HEK293 (cell line): ENCODE measurements around the gene CNTN2.

Source experiments
- SP2 ChIP-seq: fragments of 450-650 bp; formaldehyde crosslinking; IDR thresholded peaks from 2 replicates; pipeline ENCODE4 v1.5.1; 2016; ENCODE audit warnings: missing biosample characterization, missing genetic modification characterization
- ZNF174 ChIP-seq: fragments of 450-650 bp; formaldehyde crosslinking; IDR thresholded peaks from 2 replicates; pipeline ENCODE4 v1.5.0; 2017; ENCODE audit warnings: missing biosample characterization, mild to moderate bottlenecking, missing genetic modification characterization
- ZNF202 ChIP-seq: fragments of 450-650 bp; formaldehyde crosslinking; IDR thresholded peaks from 2 replicates; pipeline ENCODE4 v1.5.1; 2016; ENCODE audit warnings: missing biosample characterization, missing genetic modification characterization, borderline replicate concordance
- ZNF24 ChIP-seq: fragments of 450-650 bp; formaldehyde crosslinking; IDR thresholded peaks from 2 replicates; pipeline ENCODE4 v1.5.1; 2016; ENCODE audit warnings: missing biosample characterization, missing genetic modification characterization
- ZNF302 ChIP-seq: fragments of 450-650 bp; formaldehyde crosslinking; IDR thresholded peaks from 2 replicates; pipeline ENCODE4 v1.5.1; 2016; ENCODE audit warnings: missing biosample characterization, missing genetic modification characterization, low read depth
- ZNF501 ChIP-seq: fragments of 450-650 bp; formaldehyde crosslinking; IDR thresholded peaks from 2 replicates; pipeline ENCODE4 v1.5.1; 2016; ENCODE audit warnings: missing biosample characterization, missing genetic modification characterization
- ZNF830 ChIP-seq: fragments of 450-650 bp; IDR thresholded peaks from 2 replicates; pipeline ENCODE4 v1.5.0; 2018; ENCODE audit warnings: missing biosample characterization, missing genetic modification characterization, low read depth, mild to moderate bottlenecking, moderate library complexity
- ZNF837 ChIP-seq: fragments of 450-650 bp; formaldehyde crosslinking; IDR thresholded peaks from 2 replicates; pipeline ENCODE4 v1.5.1; 2016; ENCODE audit warnings: missing biosample characterization, missing genetic modification characterization
- TF ChIP-seq, protein P1 (sequence below): fragments of 450-650 bp; formaldehyde crosslinking; IDR thresholded peaks from 2 replicates; pipeline ENCODE4 v1.5.1; 2016; ENCODE audit warnings: missing biosample characterization, missing genetic modification characterization, low read depth
- TF ChIP-seq, protein P2 (sequence below): fragments of 450-650 bp; formaldehyde crosslinking; IDR thresholded peaks from 2 replicates; pipeline ENCODE4 v1.5.1; 2016; ENCODE audit warnings: missing biosample characterization, missing genetic modification characterization

DNA sequence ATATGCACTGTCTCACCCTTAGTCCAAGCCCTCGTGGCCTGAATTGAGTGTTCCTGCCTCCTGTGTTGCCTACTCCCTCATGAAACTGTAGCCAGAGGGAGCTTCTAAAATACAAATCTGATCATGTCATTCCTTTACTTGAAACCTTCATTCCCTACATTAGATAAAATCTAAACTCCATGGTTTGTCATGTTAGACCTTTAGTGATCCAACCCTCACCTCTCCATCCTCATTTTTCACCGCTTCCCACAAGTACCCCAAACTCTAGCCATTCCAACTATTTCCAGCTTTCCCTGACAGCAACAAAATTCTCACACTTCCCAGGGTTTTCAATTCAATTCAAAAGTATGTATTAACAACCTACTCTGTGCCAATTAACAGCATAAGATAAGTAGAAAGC lies 18.3 kb upstream of the CNTN2 start:
- TF ChIP-seq ZNF202 (tag by site-specific recombination) (no peak), ZNF24 (tag by site-specific recombination) (no peak), ZNF830 (tag by site-specific recombination) (no peak), ZNF837 (tag by site-specific recombination) (no peak), SP2 (tag by site-specific recombination) (no peak), ZNF501 (tag by site-specific recombination) (no peak), ZNF174 (tag by site-specific recombination) (no peak), ZNF302 (tag by site-specific recombination) (no peak)
- TF ChIP-seq, protein P1, sequence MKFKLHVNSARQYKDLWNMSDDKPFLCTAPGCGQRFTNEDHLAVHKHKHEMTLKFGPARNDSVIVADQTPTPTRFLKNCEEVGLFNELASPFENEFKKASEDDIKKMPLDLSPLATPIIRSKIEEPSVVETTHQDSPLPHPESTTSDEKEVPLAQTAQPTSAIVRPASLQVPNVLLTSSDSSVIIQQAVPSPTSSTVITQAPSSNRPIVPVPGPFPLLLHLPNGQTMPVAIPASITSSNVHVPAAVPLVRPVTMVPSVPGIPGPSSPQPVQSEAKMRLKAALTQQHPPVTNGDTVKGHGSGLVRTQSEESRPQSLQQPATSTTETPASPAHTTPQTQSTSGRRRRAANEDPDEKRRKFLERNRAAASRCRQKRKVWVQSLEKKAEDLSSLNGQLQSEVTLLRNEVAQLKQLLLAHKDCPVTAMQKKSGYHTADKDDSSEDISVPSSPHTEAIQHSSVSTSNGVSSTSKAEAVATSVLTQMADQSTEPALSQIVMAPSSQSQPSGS (tag by site-specific recombination), result no peak
- TF ChIP-seq, protein P2, sequence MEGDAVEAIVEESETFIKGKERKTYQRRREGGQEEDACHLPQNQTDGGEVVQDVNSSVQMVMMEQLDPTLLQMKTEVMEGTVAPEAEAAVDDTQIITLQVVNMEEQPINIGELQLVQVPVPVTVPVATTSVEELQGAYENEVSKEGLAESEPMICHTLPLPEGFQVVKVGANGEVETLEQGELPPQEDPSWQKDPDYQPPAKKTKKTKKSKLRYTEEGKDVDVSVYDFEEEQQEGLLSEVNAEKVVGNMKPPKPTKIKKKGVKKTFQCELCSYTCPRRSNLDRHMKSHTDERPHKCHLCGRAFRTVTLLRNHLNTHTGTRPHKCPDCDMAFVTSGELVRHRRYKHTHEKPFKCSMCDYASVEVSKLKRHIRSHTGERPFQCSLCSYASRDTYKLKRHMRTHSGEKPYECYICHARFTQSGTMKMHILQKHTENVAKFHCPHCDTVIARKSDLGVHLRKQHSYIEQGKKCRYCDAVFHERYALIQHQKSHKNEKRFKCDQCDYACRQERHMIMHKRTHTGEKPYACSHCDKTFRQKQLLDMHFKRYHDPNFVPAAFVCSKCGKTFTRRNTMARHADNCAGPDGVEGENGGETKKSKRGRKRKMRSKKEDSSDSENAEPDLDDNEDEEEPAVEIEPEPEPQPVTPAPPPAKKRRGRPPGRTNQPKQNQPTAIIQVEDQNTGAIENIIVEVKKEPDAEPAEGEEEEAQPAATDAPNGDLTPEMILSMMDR (tag by site-specific recombination), result no peak
